Effector memory CD4-positive, alpha-beta T cell (primary cell): ENCODE data around the gene RHBDD1.

ENCODE experiments used
- DNase-seq, 3 donors: peaks; one replicate each; pipeline ENCODE4 v3.0.0-alpha.2; 2020
- H3K27ac ChIP-seq: 2 replicates; pipeline ENCODE4 v1.7.0; 2013; ENCODE audit warnings: mild to moderate bottlenecking, low read length, moderate library complexity; ENCODE audit not compliant: insufficient read depth, poor library complexity, severe bottlenecking
- H3K27me3 ChIP-seq: replicated peaks from 2 replicates; pipeline ENCODE4 v1.7.0; 2013; ENCODE audit warnings: mild to moderate bottlenecking, low read length; ENCODE audit not compliant: insufficient read depth, control insufficient read depth, poor library complexity, severe bottlenecking
- H3K36me3 ChIP-seq: 2 replicates; pipeline ENCODE4 v1.7.0; 2013; ENCODE audit warnings: mild to moderate bottlenecking, low read length, moderate library complexity; ENCODE audit not compliant: control insufficient read depth, insufficient read depth
- H3K4me1 ChIP-seq: 2 replicates; pipeline ENCODE4 v1.7.0; 2013; ENCODE audit warnings: low read length, mild to moderate bottlenecking; ENCODE audit not compliant: control insufficient read depth, insufficient read depth, poor library complexity, severe bottlenecking
- H3K4me3 ChIP-seq: 2 replicates; pipeline ENCODE4 v1.7.0; 2013; ENCODE audit warnings: low read length, low read depth, mild to moderate bottlenecking; ENCODE audit not compliant: insufficient read depth, poor library complexity, severe bottlenecking
- H3K9me3 ChIP-seq: 2 replicates; pipeline ENCODE4 v1.7.0; 2013; ENCODE audit warnings: mild to moderate bottlenecking, low read length, moderate library complexity; ENCODE audit not compliant: control insufficient read depth

The RHBDD1 gene

GRCh38 chr2:226865710-226866109, 29.9 kb downstream of the RHBDD1 start:
- H3K4me1 ChIP-seq = no peaks in the 10 kb centered on the region
- DNase-seq = no peak
- no peak overlapping the region for H3K4me3 ChIP-seq
- peaks cover 19% of the 10 kb centered on the region for H3K36me3 ChIP-seq
- H3K9me3 ChIP-seq = no peaks in the 10 kb centered on the region
- H3K27ac ChIP-seq = no peak overlapping the region
- no peaks in the 10 kb centered on the region for H3K27me3 ChIP-seq

GRCh38 chr2:226868331-226869162, 32.7 kb downstream of the RHBDD1 start:
- no peak for DNase-seq
- Histone ChIP-seq H3K9me3 (no peaks in the 10 kb centered on the region), H3K27me3 (no peaks in the 10 kb centered on the region), H3K4me3 (no peak overlapping the region), H3K4me1 (no peaks in the 10 kb centered on the region), H3K27ac (no peak overlapping the region), H3K36me3 (peaks cover 19% of the 10 kb centered on the region)

- Histone ChIP-seq H3K27ac (no peak overlapping the region), H3K4me3 (no peak overlapping the region), H3K36me3 (peaks cover 19% of the 10 kb centered on the region), H3K27me3 (no peaks in the 10 kb centered on the region), H3K4me1 (no peaks in the 10 kb centered on the region), H3K9me3 (no peaks in the 10 kb centered on the region)
- DNase-seq = no peak
Measured at GRCh38 chr2:226869371-226869770, 33.5 kb downstream of the RHBDD1 start.

GRCh38 chr2:226873051-226873620, 37.3 kb downstream of the RHBDD1 start:
- no peak for DNase-seq
- H3K27me3 ChIP-seq = no peaks in the 10 kb centered on the region
- H3K4me3 ChIP-seq = no peak overlapping the region
- H3K4me1 ChIP-seq = no peaks in the 10 kb centered on the region
- no peak overlapping the region for H3K27ac ChIP-seq
- H3K36me3 ChIP-seq = peaks cover 11% of the 10 kb centered on the region
- H3K9me3 ChIP-seq = no peaks in the 10 kb centered on the region

- Histone ChIP-seq H3K36me3 (peaks cover 8% of the 10 kb centered on the region), H3K27me3 (no peaks in the 10 kb centered on the region), H3K9me3 (no peaks in the 10 kb centered on the region), H3K4me3 (no peak overlapping the region), H3K27ac (no peak overlapping the region), H3K4me1 (no peaks in the 10 kb centered on the region)
- DNase-seq = no peak
Measured at GRCh38 chr2:226873826-226874225, 38.0 kb downstream of the RHBDD1 start.

GRCh38 chr2:226874749-226875148, 38.9 kb downstream of the RHBDD1 start:
- no peak for DNase-seq
- no peaks in the 10 kb centered on the region for H3K27me3 ChIP-seq
- no peaks in the 10 kb centered on the region for H3K36me3 ChIP-seq
- no peaks in the 10 kb centered on the region for H3K4me1 ChIP-seq
- no peak overlapping the region for H3K4me3 ChIP-seq
- H3K27ac ChIP-seq = no peak overlapping the region
- H3K9me3 ChIP-seq = no peaks in the 10 kb centered on the region

- DNase-seq = no peak
Measured at GRCh38 chr2:226875438-226876225, 39.8 kb downstream of the RHBDD1 start.

GRCh38 chr2:226877491-226877890, 41.6 kb downstream of the RHBDD1 start:
- no peaks in the 10 kb centered on the region for H3K9me3 ChIP-seq
- no peaks in the 10 kb centered on the region for H3K27me3 ChIP-seq
- peaks cover 4% of the 10 kb centered on the region for H3K36me3 ChIP-seq
- no peaks in the 10 kb centered on the region for H3K4me1 ChIP-seq
- no peak overlapping the region for H3K4me3 ChIP-seq
- DNase-seq = no peak
- no peak overlapping the region for H3K27ac ChIP-seq

More at GRCh38 chr2:226875438-226876225, 39.8 kb downstream of the RHBDD1 start:
- no peaks in the 10 kb centered on the region for H3K4me1 ChIP-seq
- H3K27me3 ChIP-seq = no peaks in the 10 kb centered on the region
- no peak overlapping the region for H3K4me3 ChIP-seq
- H3K9me3 ChIP-seq = no peaks in the 10 kb centered on the region
- H3K36me3 ChIP-seq = peaks cover 4% of the 10 kb centered on the region
- no peak overlapping the region for H3K27ac ChIP-seq

- no peak for DNase-seq
Measured at GRCh38 chr2:226881287-226881686, 45.4 kb downstream of the RHBDD1 start.

GRCh38 chr2:226882606-226883005, 46.8 kb downstream of the RHBDD1 start:
- Histone ChIP-seq H3K4me3 (no peak overlapping the region), H3K9me3 (no peaks in the 10 kb centered on the region), H3K27me3 (no peaks in the 10 kb centered on the region), H3K36me3 (peaks cover 4% of the 10 kb centered on the region), H3K27ac (no peak overlapping the region), H3K4me1 (no peaks in the 10 kb centered on the region)
- DNase-seq = no peak

More at GRCh38 chr2:226881287-226881686, 45.4 kb downstream of the RHBDD1 start:
- Histone ChIP-seq H3K27me3 (no peaks in the 10 kb centered on the region), H3K27ac (no peak overlapping the region), H3K36me3 (peaks cover 4% of the 10 kb centered on the region), H3K4me3 (no peak overlapping the region), H3K4me1 (no peaks in the 10 kb centered on the region), H3K9me3 (no peaks in the 10 kb centered on the region)
